ENCODE results near the gene RAB28.

DNA sequence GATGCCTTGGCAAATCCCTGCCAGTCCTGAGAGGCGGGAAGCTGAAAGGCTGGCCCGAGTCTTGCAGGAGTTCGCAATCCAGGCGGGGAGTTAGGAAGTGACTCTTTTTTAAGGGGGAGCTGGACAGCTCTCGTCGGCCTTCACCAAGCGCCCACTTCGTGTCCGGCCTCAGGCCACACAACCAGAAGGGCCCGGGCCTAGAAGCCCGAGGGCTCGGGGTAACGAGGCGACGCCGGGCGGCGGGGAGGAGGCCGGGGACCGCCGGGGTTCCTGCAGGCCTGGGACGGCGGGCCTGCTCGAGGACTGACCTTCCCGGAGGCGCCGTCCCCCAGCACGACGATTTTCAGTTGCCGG, 395 bp downstream of the RAB28 start:
- no peak for TF ChIP-seq POLR2A (IDR thresholded peaks at IDR 0.05; ENCODE audit: low read depth)
- TF ChIP-seq, protein P1, sequence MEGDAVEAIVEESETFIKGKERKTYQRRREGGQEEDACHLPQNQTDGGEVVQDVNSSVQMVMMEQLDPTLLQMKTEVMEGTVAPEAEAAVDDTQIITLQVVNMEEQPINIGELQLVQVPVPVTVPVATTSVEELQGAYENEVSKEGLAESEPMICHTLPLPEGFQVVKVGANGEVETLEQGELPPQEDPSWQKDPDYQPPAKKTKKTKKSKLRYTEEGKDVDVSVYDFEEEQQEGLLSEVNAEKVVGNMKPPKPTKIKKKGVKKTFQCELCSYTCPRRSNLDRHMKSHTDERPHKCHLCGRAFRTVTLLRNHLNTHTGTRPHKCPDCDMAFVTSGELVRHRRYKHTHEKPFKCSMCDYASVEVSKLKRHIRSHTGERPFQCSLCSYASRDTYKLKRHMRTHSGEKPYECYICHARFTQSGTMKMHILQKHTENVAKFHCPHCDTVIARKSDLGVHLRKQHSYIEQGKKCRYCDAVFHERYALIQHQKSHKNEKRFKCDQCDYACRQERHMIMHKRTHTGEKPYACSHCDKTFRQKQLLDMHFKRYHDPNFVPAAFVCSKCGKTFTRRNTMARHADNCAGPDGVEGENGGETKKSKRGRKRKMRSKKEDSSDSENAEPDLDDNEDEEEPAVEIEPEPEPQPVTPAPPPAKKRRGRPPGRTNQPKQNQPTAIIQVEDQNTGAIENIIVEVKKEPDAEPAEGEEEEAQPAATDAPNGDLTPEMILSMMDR (IDR thresholded peaks at IDR 0.05), result no peak
